Stimulated activated CD4-positive, alpha-beta T cell treated with anti-CD3 and anti-CD28 coated beads, Interleukin-2, amount 100 ng/mL, for 48 hours (primary cell): ENCODE measurements around the gene PNO1.

ENCODE experiments used
- DNase-seq, 2 donors: peaks; one replicate each; pipeline ENCODE4 v3.0.0-alpha.2; 2020

Gene PNO1

GRCh38 chr2:68196120-68196716 lies 38.5 kb downstream of the PNO1 start:
- peak in 1 of 2 donors; percentile 42 for DNase-seq

GRCh38 chr2:68200157-68200787 lies 42.6 kb downstream of the PNO1 start:
- no peak for DNase-seq

- no peak for DNase-seq
Measured at GRCh38 chr2:68203587-68203986, 45.9 kb downstream of the PNO1 start.

GRCh38 chr2:68206793-68207192 lies 49.1 kb downstream of the PNO1 start:
- no peak for DNase-seq

- DNase-seq = no peak
Measured at GRCh38 chr2:68214381-68214780, 56.7 kb downstream of the PNO1 start.

GRCh38 chr2:68216454-68217310 lies 59.0 kb downstream of the PNO1 start:
- DNase-seq = no peak

- no peak for DNase-seq
Measured at GRCh38 chr2:68217729-68218128, 60.0 kb downstream of the PNO1 start.

- no peak for DNase-seq
Measured at GRCh38 chr2:68218343-68218901, 60.7 kb downstream of the PNO1 start.

- DNase-seq = no peak
Measured at GRCh38 chr2:68222287-68222686, 64.6 kb downstream of the PNO1 start.

GRCh38 chr2:68223419-68223818 lies 65.7 kb downstream of the PNO1 start:
- no peak for DNase-seq

GRCh38 chr2:68225119-68225632 lies 67.5 kb downstream of the PNO1 start:
- no peak for DNase-seq
